ENCODE data around the gene PPP1R7.

PPP1R7 gene

DNA sequence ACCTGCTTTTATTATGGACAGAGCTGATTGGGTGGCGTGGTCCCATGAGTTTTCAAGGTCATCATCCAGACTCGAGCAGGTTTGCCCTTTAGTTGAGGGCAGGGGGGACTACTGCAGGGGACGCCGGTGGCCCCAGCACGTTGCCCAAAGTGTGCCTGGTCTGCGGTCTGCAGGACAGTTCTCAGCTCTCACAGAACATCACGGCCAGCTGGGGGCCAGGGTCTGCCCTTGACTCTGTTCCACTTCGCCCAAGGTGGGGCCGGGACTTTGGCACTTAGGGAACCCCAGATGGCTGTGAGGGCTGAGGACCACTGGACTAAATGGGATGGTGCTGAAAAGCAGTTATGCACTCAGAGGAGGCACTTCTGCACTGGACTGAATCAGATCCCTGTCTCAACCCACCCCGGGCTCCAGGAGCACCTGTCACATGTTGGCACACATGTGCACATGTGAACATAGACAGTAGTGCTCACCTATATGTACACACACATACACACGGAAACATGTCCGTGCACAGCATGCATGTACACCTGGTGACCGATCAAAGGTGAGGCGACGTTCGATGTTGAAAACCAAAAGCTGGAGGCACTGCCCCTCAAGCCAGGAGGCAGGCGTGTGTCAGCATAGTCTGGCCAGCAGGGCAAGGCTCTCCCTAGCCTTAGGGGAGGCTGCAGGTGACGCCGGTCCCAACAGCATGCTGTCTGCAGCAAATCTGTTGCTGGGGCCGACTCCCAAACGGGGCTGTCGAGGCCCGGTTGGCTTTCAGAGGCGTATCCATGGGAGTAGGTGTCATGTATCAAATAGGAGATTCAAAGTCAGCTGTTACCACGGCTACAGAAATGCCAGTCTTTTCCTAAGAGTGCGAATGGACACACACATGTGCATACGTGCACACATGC is 48.4 kb downstream of the PPP1R7 start:
- H3K4me3 Mint-ChIP-seq: no peak overlapping the region
- no peaks in the 10 kb centered on the region for H3K4me1 Mint-ChIP-seq (ENCODE audit: low read depth)
- H3K27me3 Mint-ChIP-seq: no peaks in the 10 kb centered on the region
- H3K27ac Mint-ChIP-seq: no peak overlapping the region
- H3K36me3 Mint-ChIP-seq (ENCODE audit: low read depth): no peaks in the 10 kb centered on the region
- no peaks in the 10 kb centered on the region for H3K9me3 Mint-ChIP-seq

DNA sequence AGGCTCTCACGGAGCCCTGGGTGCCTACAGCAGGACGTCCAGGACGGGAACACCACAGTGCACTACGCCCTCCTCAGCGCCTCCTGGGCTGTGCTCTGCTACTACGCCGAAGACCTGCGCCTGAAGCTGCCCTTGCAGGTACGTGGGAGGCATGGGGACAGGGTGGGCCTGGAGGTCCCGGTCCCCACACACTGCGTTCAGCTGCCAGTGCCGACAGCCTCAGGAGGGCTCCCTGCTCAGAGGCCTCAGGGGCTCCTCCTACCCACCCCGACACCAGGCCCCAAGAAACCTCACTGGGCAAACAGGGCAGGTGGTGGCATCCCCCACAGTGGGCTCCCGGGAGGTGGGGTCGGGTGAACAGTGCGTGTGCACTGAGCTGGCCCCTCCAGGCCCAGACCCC is 49.0 kb downstream of the PPP1R7 start:
- Mint-ChIP-seq H3K9me3 (no peaks in the 10 kb centered on the region), H3K4me3 (no peak overlapping the region), H3K27me3 (no peaks in the 10 kb centered on the region), H3K4me1 (ENCODE audit: low read depth) (no peaks in the 10 kb centered on the region), H3K36me3 (ENCODE audit: low read depth) (no peaks in the 10 kb centered on the region), H3K27ac (no peak overlapping the region)

DNA sequence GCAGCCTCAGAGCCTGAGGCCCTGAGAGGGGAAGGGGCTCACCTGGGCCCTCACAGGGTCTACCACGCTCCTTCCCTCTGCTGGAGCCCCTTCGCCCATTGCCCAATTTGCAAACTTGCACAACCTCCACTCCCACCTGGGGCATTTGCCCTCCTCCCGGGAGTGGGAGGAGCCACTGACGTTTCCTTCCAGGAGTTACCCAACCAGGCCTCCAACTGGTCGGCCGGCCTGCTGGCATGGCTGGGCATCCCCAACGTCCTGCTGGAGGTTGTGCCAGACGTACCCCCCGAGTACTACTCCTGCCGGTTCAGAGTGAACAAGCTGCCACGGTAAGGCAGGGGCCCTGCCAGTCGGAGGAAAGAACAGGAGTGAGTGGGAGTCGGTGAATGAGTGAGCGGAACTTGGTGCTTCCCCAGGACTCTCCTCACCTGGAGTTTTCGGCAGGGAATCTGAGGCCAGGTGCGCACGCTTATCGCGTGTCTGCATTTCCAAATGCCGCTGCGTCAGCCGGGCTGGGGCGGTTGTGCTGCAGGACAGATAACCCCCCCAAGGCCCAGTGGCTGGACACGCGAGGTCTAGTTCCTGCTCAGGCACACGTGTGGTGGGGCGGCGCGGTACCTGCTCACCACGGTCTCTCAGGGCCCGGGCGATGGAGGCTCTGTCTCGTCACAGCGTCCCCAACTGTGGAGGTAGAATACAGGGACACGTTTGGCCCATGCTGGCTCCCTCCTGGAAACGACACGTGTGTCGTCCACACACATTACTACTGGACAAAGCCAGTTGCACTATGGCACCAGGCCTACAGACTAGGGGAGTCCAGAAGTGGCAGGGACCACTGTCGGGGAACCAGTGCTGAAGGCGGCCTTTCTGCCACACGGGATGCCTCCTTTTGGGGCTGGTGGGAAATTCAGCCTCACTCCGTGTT is 49.9 kb downstream of the PPP1R7 start:
- no peaks in the 10 kb centered on the region for H3K27me3 Mint-ChIP-seq
- no peak overlapping the region for H3K27ac Mint-ChIP-seq
- no peaks in the 10 kb centered on the region for H3K4me1 Mint-ChIP-seq (ENCODE audit: low read depth)
- H3K36me3 Mint-ChIP-seq (ENCODE audit: low read depth): no peaks in the 10 kb centered on the region
- no peak overlapping the region for H3K4me3 Mint-ChIP-seq
- no peaks in the 10 kb centered on the region for H3K9me3 Mint-ChIP-seq

DNA sequence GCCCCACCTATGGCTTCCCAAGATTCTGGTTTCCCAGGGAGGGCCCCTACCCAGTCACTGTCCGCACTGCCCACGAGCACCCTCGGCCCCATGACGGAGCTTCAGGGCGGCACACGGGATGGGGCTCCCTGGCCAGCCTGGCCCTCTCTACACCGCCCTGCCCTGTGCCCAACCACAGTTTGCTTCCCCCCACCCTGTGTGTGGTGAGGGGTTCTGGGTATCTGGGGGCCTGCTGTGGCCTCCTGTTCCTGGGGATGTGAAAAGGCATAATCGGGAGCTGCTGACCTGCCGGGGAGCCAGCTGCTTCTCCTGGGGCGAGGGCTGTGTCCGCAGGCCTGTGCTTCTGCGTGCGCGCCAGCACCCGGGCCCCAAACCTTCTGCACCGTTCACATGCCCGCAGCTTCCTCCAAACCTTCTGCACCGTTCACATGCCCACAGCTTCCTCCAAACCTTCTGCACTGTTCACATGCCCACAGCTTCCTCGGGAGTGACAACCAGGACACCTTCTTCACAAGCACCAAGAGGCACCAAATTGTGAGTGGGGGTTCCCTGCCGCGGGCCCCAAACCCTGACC is 50.6 kb downstream of the PPP1R7 start:
- Mint-ChIP-seq H3K36me3 (ENCODE audit: low read depth) (no peaks in the 10 kb centered on the region), H3K4me1 (ENCODE audit: low read depth) (no peaks in the 10 kb centered on the region), H3K9me3 (no peaks in the 10 kb centered on the region), H3K4me3 (no peak overlapping the region), H3K27me3 (no peaks in the 10 kb centered on the region), H3K27ac (no peak overlapping the region)

DNA sequence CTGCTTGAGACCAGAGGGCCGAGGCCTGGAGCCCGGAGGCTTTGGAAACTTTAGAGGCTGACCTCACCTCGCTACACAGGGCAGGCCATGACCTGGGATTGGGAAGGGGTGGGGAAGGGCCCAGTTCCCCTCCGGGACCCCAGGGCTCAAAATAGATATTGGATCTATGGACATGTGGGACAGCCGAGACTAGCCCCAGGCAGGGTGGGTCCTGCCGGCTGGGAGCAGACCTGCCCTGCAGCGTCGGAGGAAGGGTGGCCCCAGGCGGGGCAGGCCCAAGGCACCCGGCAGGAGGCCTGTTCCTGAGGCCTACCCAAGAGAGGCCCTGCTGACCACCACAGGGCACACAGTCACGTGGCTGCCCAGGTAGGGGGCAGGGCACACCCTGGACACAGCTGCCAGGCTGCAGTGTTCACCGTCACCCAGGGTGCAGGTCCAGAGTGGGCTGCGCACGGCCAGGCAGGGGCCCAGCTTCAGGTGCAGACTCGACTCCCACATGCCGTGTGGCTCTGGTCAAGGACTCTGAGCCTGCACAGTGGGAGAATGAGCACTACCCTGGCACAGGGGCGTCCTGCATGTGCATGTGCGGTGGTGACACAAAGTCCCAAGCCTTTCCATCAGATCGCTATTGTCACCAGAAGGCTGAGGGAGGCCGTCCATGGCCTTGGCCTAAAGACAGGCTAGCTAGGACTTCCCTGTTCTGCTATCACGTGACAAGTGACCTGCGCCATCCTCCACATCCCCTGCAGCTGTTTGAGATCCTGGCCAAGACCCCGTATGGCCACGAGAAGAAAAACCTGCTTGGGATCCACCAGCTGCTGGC is 51.4 kb downstream of the PPP1R7 start:
- H3K36me3 Mint-ChIP-seq (ENCODE audit: low read depth): no peaks in the 10 kb centered on the region
- no peaks in the 10 kb centered on the region for H3K4me1 Mint-ChIP-seq (ENCODE audit: low read depth)
- H3K4me3 Mint-ChIP-seq: no peak overlapping the region
- no peaks in the 10 kb centered on the region for H3K27me3 Mint-ChIP-seq
- H3K9me3 Mint-ChIP-seq: no peaks in the 10 kb centered on the region
- no peak overlapping the region for H3K27ac Mint-ChIP-seq

DNA sequence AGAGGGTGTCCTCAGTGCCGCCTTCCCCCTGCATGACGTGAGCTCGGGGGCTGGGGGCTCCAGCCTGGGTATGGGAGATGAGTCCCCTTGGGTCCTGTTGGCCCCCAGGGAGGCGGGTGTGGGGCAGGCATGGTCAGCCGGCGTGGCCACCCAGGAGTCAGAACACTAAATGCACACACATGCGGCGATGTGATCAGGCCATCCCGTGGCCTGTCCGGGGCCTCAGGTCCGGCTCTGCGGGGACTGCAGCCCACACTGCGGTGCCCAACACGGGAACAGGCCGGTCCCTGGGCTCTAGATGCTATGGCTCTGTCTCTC is 52.0 kb downstream of the PPP1R7 start:
- no peaks in the 10 kb centered on the region for H3K36me3 Mint-ChIP-seq (ENCODE audit: low read depth)
- no peaks in the 10 kb centered on the region for H3K9me3 Mint-ChIP-seq
- no peak overlapping the region for H3K27ac Mint-ChIP-seq
- no peaks in the 10 kb centered on the region for H3K27me3 Mint-ChIP-seq
- no peaks in the 10 kb centered on the region for H3K4me1 Mint-ChIP-seq (ENCODE audit: low read depth)
- H3K4me3 Mint-ChIP-seq: no peak overlapping the region

DNA sequence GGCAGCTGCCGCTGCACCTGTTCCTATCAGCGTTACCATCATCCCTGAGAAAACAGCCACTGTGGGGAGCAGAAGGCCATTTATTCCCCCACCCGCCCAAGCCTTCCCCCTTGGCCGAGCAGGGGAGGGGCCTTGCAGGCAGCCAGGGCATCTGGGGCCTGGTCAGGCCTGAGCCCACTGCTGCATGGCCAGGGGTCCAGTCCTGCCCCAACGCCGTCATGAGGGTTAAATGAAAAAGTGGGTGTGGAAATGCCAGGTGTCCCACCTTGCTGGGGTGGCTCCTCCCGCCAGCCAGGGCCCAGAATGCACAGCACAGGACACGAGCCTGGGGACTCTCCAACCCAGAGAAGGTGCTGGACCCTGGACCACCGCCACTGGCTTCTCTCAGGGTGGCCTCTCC is 52.4 kb downstream of the PPP1R7 start:
- Mint-ChIP-seq H3K9me3 (no peaks in the 10 kb centered on the region), H3K27ac (no peak overlapping the region), H3K36me3 (ENCODE audit: low read depth) (no peaks in the 10 kb centered on the region), H3K4me3 (no peak overlapping the region), H3K4me1 (ENCODE audit: low read depth) (no peaks in the 10 kb centered on the region), H3K27me3 (no peaks in the 10 kb centered on the region)

DNA sequence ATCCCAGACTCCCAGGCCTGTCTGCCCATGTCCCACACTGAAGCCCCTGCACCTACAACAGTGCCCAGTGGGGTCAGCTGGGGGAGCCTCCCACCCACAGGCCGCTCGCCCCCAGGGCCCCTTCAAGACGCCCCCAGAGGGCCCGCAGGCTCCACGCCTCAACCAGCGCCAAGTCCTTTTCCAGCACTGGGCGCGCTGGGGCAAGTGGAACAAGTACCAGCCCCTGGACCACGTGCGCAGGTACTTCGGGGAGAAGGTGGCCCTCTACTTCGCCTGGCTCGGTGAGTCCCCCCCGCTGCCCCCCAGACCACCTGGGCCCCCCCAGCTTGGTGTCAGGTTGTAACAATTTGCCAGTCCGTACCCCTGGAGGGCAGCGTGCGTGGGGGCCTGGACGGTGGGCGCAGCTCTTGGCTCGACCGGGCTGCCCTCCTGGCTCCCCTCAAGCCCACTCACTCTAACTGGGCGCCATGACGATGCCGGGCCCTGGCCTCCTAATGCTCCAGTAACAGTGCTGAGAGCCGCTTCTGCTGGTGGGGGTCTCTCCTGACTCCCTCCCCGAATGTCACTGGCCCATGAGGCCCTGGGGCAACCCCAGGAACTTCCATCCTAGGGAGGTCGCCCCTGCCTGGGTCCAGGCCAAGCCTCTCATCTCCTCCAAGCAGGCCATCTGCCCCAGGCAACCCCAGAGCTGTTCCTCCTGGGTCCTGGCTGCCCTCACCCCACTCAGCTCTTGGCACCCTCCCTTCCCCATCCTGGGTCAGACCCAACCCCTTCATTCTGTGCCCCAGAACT is 53.1 kb downstream of the PPP1R7 start:
- Mint-ChIP-seq H3K27ac (no peak overlapping the region), H3K27me3 (no peaks in the 10 kb centered on the region), H3K4me1 (ENCODE audit: low read depth) (no peaks in the 10 kb centered on the region), H3K9me3 (no peaks in the 10 kb centered on the region), H3K36me3 (ENCODE audit: low read depth) (no peaks in the 10 kb centered on the region), H3K4me3 (no peak overlapping the region)

DNA sequence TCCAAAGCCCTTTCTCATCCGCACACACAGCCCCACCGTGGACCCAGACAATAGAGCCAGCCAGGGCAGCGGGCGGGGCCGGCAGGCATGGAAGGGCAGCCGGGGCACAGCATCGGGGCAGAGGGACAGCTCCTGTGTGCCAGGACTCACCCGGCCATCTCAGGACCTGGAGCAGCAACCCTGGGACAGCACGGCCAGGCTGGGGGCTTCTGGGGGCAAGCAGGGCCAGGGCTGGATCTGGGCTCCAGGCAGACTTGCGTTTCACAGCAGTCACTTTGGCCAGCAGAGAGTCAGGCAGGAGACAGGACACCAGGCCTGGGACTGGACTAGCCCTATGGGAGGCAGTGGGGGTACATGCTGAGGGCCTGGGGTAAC is 53.7 kb downstream of the PPP1R7 start:
- Mint-ChIP-seq H3K9me3 (no peaks in the 10 kb centered on the region), H3K4me1 (ENCODE audit: low read depth) (no peaks in the 10 kb centered on the region), H3K4me3 (no peak overlapping the region), H3K27ac (no peak overlapping the region), H3K36me3 (ENCODE audit: low read depth) (no peaks in the 10 kb centered on the region), H3K27me3 (no peaks in the 10 kb centered on the region)

DNA sequence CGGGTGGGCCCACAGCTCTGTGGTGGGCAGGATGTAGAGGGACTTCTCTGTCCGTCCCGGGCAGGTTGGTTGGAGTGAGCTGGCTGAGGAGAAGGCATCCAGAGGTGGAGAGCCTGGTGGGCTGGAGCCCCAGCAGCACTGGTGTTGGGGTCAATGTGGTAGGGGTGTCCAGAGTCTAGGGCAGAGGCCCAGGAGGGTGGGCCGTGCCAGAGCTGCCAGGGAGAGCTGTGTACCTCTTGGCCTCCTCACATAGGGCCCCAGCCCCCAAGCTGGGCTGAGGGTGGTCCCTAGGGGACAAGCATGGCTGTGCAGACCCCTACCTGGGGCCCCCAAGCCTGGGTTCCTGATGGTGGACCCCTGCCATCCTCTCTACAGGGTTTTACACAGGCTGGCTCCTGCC is 54.2 kb downstream of the PPP1R7 start:
- Mint-ChIP-seq H3K27me3 (no peaks in the 10 kb centered on the region), H3K9me3 (no peaks in the 10 kb centered on the region)

DNA sequence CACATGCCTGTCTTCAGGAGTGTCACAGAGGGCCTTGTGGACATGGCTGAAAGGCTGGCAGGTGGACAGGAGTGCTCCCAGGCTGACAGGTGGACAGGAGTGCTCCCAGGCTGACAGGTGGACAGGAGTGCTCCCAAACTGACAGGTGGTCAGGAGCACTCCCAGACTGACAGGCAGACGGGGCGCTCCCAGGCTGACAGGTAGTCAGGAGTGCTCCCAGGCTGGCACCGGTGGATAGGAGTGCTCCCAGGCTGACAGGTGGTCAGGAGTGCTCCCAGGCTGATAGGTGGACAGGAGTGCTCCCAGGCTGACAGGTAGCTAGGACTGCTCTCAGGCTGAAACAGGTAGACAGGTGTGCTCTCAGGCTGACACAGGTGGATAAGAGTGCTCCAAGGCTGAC is 54.8 kb downstream of the PPP1R7 start:
- no peaks in the 10 kb centered on the region for H3K27me3 Mint-ChIP-seq
- no peaks in the 10 kb centered on the region for H3K4me1 Mint-ChIP-seq (ENCODE audit: low read depth)
- H3K27ac Mint-ChIP-seq: no peak overlapping the region
- H3K9me3 Mint-ChIP-seq: no peaks in the 10 kb centered on the region
- no peak overlapping the region for H3K4me3 Mint-ChIP-seq
- no peaks in the 10 kb centered on the region for H3K36me3 Mint-ChIP-seq (ENCODE audit: low read depth)

More for the DNA sequence above, 54.2 kb downstream of the PPP1R7 start:
- H3K4me1 Mint-ChIP-seq (ENCODE audit: low read depth): no peaks in the 10 kb centered on the region
- no peak overlapping the region for H3K4me3 Mint-ChIP-seq
- H3K36me3 Mint-ChIP-seq (ENCODE audit: low read depth): no peaks in the 10 kb centered on the region
- H3K27ac Mint-ChIP-seq: no peak overlapping the region

DNA sequence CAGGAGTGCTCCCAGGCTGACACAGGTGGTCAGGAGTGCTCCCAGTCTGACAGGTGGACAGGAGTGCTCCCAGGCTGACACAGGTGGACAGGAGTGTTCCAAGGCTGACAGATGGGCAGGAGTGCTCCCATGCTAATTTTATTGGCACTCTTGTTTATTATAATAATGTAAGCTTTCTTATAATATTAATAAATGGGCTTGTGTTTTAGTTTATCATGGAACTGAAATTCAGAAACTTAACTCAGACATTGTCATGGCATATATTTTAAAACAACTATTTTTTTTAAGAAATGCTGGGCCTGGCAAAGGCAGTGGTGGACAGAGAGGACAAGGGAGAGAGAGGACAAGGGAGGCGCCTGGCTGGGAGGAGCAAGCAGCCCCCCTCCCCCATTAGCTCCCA is 56.9 kb downstream of the PPP1R7 start:
- H3K4me3 Mint-ChIP-seq: no peak overlapping the region
- H3K4me1 Mint-ChIP-seq (ENCODE audit: low read depth): no peaks in the 10 kb centered on the region
- H3K36me3 Mint-ChIP-seq (ENCODE audit: low read depth): no peaks in the 10 kb centered on the region
- no peaks in the 10 kb centered on the region for H3K27me3 Mint-ChIP-seq
- no peak overlapping the region for H3K27ac Mint-ChIP-seq
- H3K9me3 Mint-ChIP-seq: no peaks in the 10 kb centered on the region

DNA sequence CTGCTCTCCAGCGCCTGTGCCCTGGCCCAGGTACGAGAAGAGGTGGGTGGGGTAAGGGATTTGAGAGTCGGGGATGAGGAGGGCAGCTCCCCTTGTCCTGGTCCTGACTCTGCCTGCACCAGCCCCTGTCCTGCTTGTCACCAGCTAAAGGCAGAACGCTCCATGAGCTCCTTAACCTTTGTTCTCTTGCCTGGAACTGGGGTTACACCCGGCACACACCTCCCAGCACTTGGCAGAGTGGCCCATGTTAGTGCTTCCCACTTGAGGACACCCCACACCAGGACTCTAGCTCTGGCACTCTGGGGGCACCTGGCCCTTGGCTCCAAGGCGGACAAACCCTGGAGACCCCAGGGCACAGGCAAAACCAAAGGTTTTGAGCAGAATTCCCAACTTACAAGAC is 57.4 kb downstream of the PPP1R7 start:
- Mint-ChIP-seq H3K9me3 (no peaks in the 10 kb centered on the region), H3K27me3 (no peaks in the 10 kb centered on the region), H3K36me3 (ENCODE audit: low read depth) (no peaks in the 10 kb centered on the region), H3K4me3 (no peak overlapping the region), H3K27ac (no peak overlapping the region), H3K4me1 (ENCODE audit: low read depth) (no peaks in the 10 kb centered on the region)

DNA sequence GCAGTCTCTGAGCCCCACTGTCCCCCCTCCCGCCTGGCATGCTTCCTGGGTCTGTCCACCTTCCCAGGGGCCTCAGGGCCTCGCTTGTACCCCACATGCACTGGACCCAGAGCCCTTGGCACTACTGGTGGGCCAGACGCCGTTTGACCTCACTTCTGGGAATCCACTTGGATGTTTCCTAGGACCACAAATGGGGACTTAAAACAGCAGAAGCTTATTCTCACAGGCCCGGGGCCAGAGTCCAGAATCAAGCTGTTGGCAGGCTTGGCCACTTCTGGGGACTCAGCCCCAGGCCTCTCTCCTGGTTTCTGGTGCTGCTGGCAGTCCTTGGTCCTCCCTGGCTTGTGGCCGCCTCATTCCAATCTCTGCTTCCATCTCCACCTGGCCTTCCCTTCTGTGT is 57.8 kb downstream of the PPP1R7 start:
- no peaks in the 10 kb centered on the region for H3K27me3 Mint-ChIP-seq
- H3K27ac Mint-ChIP-seq: no peak overlapping the region
- no peaks in the 10 kb centered on the region for H3K36me3 Mint-ChIP-seq (ENCODE audit: low read depth)
- H3K9me3 Mint-ChIP-seq: no peaks in the 10 kb centered on the region
- no peak overlapping the region for H3K4me3 Mint-ChIP-seq
- no peaks in the 10 kb centered on the region for H3K4me1 Mint-ChIP-seq (ENCODE audit: low read depth)
